K562 (cell line): ENCODE results near the gene TCF25. TPM values are rescaled to one million over a fixed set of nuclear protein-coding genes. Genes with fewer than 3 reads are reported as not detected.

ENCODE experiments used
- CAMTA2 ChIP-seq: fragments of 250-450 bp; sonication (Bioruptor Pico); conservative IDR thresholded peaks from 2 replicates; pipeline ENCODE4 v1.5.1; 2022
- CHD4 ChIP-seq: fragments of 200-600 bp; sonication (generic); IDR thresholded peaks from 3 replicates; pipeline ENCODE4 v1.6.1; 2012; ENCODE audit warnings: low read depth, mild to moderate bottlenecking, mixed read lengths, low read length, inconsistent platforms; ENCODE audit not compliant: insufficient read depth, insufficient replicate concordance, poor library complexity, severe bottlenecking
- DDX20 ChIP-seq: fragments of 450-650 bp; IDR thresholded peaks from 2 replicates; pipeline ENCODE4 v1.6.1; 2016; ENCODE audit warnings: missing genetic modification characterization, low read depth, mild to moderate bottlenecking, missing compliant biosample characterization, moderate library complexity
- EGR1 ChIP-seq: fragments of 450-650 bp; conservative IDR thresholded peaks from 2 replicates; pipeline ENCODE4 v1.6.1; 2017; ENCODE audit warnings: mild to moderate bottlenecking
- HNRNPH1 ChIP-seq: fragments of 200-400 bp; formaldehyde crosslinking; optimal IDR thresholded peaks from 2 replicates; pipeline ENCODE3; 2017; ENCODE audit warnings: low read depth, mild to moderate bottlenecking, low read length, moderate library complexity
- IFI16 ChIP-seq: fragments of 250-450 bp; sonication (Bioruptor Pico); IDR thresholded peaks from 2 replicates; pipeline ENCODE4 v2.1.2; 2022; ENCODE audit warnings: mild to moderate bottlenecking, inconsistent platforms
- MAFF ChIP-seq: IDR thresholded peaks from 2 replicates; pipeline ENCODE4 v1.6.1; 2012; ENCODE audit warnings: low read length, improper control_type of control experiment
- NR3C1 ChIP-seq: sonication (generic); formaldehyde crosslinking; IDR thresholded peaks from 2 replicates; pipeline ENCODE4 v1.8.1; 2022; ENCODE audit warnings: missing genetic modification reagents
- PHB2 ChIP-seq: fragments of 450-650 bp; IDR thresholded peaks from 2 replicates; pipeline ENCODE4 v1.6.1; 2017; ENCODE audit warnings: low read depth
- SNIP1 ChIP-seq: fragments of 450-650 bp; IDR thresholded peaks from 2 replicates; pipeline ENCODE4 v1.7.1; 2017; ENCODE audit warnings: low read depth, mild to moderate bottlenecking
- SRSF7 ChIP-seq: fragments of 200-400 bp; formaldehyde crosslinking; optimal IDR thresholded peaks from 2 replicates; pipeline ENCODE3; 2017; ENCODE audit warnings: mild to moderate bottlenecking, low read depth, low read length
- TEAD1 ChIP-seq, 2 experiments: fragments of 450-650 bp in 1 of 2; sonication (generic) in 1 of 2; formaldehyde crosslinking; IDR thresholded peaks; 2 replicates each; pipeline versions ENCODE4 v1.4.0 to v1.8.0; 2020 to 2022; ENCODE audit warnings: mild to moderate bottlenecking in 2 of 2, missing genetic modification reagents in 1 of 2
- ZBTB1 ChIP-seq: sonication (generic); formaldehyde crosslinking; IDR thresholded peaks from 2 replicates; pipeline ENCODE4 v1.8.1; 2023; ENCODE audit warnings: missing genetic modification reagents, low read depth, mild to moderate bottlenecking, borderline replicate concordance
- ZNF197 ChIP-seq: fragments of 200-800 bp; sonication (Bioruptor generic); IDR thresholded peaks from 2 replicates; pipeline ENCODE4 v1.6.1; 2016; ENCODE audit warnings: low read depth, missing genetic modification characterization, missing compliant biosample characterization
- ZNF408 ChIP-seq: fragments of 250-450 bp; sonication (Bioruptor Pico); IDR thresholded peaks from 2 replicates; pipeline ENCODE4 v1.4.0; 2020; ENCODE audit warnings: low read depth, mild to moderate bottlenecking, moderate library complexity
- ZNF436 ChIP-seq: fragments of 250-450, 450-650 bp; sonication (Bioruptor Pico); formaldehyde crosslinking; IDR thresholded peaks from 2 replicates; pipeline ENCODE4 v1.7.0; 2020; ENCODE audit warnings: mild to moderate bottlenecking
- polyA plus RNA-seq, 8 experiments: library from polyadenylated mRNA; depleted of rRNA in 4 of 8; stranded (reverse) in 5 of 8; unstranded in 3 of 8; fragments of >200 nt; fragmentation: Nextera tagmentation in 2 of 8; fragmentation: Illumina TruSeq in 1 of 8; extraction: Ambion mirVana in 2 of 8; extraction: Trizol in 1 of 8; gene quantifications; 2 replicates each; pipeline versions ENCODE4 v1.2.1 to v1.2.3, GENCODE V29; 2011 to 2014; ENCODE audit warnings: inconsistent platforms in 1 of 8, missing spikeins in 1 of 8
- total RNA-seq, 7 experiments: library from RNA; depleted of rRNA in 6 of 7; stranded (reverse); fragments of >200 nt in 6 of 7; fragmentation: Illumina TruSeq in 2 of 7; extraction: Trizol in 2 of 7; gene quantifications; 2 replicates each; pipeline versions ENCODE4 v1.2.1 to v1.2.3, GENCODE V29; 2011 to 2021; ENCODE audit warnings: low replicate concordance in 1 of 7
- TF ChIP-seq, protein P1 (sequence below): fragments of 450-650 bp; IDR thresholded peaks from 2 replicates; pipeline ENCODE4 v1.6.1; 2018; ENCODE audit not compliant: partially characterized antibody
- TF ChIP-seq, protein P2 (sequence below): fragments of 450-650 bp; IDR thresholded peaks from 2 replicates; pipeline ENCODE4 v1.6.1; 2016
- TF ChIP-seq, protein P3 (sequence below): sonication (generic); formaldehyde crosslinking; IDR thresholded peaks from 2 replicates; pipeline ENCODE4 v1.8.0; 2023; ENCODE audit warnings: mild to moderate bottlenecking, missing genetic modification reagents

TCF25 gene
- total and polyA plus RNA-seq, 9 of the 15 experiments (the other 6 are each of a cell fraction or from before 2014, with no cell fraction given), result 9.0 to 154 (median 83.8) TPM

- TF ChIP-seq ZNF436 (CRISPR knock-in tag), result no peak
- TF ChIP-seq, protein P1, sequence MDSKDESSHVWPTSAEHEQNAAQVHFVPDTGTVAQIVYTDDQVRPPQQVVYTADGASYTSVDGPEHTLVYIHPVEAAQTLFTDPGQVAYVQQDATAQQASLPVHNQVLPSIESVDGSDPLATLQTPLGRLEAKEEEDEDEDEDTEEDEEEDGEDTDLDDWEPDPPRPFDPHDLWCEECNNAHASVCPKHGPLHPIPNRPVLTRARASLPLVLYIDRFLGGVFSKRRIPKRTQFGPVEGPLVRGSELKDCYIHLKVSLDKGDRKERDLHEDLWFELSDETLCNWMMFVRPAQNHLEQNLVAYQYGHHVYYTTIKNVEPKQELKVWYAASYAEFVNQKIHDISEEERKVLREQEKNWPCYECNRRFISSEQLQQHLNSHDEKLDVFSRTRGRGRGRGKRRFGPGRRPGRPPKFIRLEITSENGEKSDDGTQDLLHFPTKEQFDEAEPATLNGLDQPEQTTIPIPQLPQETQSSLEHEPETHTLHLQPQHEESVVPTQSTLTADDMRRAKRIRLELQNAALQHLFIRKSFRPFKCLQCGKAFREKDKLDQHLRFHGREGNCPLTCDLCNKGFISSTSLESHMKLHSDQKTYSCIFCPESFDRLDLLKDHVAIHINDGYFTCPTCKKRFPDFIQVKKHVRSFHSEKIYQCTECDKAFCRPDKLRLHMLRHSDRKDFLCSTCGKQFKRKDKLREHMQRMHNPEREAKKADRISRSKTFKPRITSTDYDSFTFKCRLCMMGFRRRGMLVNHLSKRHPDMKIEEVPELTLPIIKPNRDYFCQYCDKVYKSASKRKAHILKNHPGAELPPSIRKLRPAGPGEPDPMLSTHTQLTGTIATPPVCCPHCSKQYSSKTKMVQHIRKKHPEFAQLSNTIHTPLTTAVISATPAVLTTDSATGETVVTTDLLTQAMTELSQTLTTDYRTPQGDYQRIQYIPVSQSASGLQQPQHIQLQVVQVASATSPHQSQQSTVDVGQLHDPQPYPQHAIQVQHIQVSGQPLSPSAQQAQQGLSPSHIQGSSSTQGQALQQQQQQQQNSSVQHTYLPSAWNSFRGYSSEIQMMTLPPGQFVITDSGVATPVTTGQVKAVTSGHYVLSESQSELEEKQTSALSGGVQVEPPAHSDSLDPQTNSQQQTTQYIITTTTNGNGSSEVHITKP, result no peak
- no peak for TF ChIP-seq SNIP1
- no peak; the same call in 1 of the 2 replicates for TF ChIP-seq NR3C1 (CRISPR knock-in tag)
- TF ChIP-seq CAMTA2, result no peak
- no peak for TF ChIP-seq ZNF408 (CRISPR knock-in tag)
- TF ChIP-seq TEAD1 (CRISPR knock-in tag; IDR thresholded peaks at IDR 0.05), result peak; percentile 46 to 85; a peak in 3 of 4 replicates
- no peak for TF ChIP-seq IFI16 (CRISPR knock-in tag)
- TF ChIP-seq CHD4, result no peak
- TF ChIP-seq PHB2, result no peak
- TF ChIP-seq, protein P2, sequence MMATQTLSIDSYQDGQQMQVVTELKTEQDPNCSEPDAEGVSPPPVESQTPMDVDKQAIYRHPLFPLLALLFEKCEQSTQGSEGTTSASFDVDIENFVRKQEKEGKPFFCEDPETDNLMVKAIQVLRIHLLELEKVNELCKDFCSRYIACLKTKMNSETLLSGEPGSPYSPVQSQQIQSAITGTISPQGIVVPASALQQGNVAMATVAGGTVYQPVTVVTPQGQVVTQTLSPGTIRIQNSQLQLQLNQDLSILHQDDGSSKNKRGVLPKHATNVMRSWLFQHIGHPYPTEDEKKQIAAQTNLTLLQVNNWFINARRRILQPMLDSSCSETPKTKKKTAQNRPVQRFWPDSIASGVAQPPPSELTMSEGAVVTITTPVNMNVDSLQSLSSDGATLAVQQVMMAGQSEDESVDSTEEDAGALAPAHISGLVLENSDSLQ, result no peak
- TF ChIP-seq ZBTB1 (CRISPR knock-in tag), result no peak
- no peak for TF ChIP-seq MAFF
- TF ChIP-seq, protein P3, sequence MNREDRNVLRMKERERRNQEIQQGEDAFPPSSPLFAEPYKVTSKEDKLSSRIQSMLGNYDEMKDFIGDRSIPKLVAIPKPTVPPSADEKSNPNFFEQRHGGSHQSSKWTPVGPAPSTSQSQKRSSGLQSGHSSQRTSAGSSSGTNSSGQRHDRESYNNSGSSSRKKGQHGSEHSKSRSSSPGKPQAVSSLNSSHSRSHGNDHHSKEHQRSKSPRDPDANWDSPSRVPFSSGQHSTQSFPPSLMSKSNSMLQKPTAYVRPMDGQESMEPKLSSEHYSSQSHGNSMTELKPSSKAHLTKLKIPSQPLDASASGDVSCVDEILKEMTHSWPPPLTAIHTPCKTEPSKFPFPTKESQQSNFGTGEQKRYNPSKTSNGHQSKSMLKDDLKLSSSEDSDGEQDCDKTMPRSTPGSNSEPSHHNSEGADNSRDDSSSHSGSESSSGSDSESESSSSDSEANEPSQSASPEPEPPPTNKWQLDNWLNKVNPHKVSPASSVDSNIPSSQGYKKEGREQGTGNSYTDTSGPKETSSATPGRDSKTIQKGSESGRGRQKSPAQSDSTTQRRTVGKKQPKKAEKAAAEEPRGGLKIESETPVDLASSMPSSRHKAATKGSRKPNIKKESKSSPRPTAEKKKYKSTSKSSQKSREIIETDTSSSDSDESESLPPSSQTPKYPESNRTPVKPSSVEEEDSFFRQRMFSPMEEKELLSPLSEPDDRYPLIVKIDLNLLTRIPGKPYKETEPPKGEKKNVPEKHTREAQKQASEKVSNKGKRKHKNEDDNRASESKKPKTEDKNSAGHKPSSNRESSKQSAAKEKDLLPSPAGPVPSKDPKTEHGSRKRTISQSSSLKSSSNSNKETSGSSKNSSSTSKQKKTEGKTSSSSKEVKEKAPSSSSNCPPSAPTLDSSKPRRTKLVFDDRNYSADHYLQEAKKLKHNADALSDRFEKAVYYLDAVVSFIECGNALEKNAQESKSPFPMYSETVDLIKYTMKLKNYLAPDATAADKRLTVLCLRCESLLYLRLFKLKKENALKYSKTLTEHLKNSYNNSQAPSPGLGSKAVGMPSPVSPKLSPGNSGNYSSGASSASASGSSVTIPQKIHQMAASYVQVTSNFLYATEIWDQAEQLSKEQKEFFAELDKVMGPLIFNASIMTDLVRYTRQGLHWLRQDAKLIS (CRISPR knock-in tag), result peak; percentile 78
- TF ChIP-seq HNRNPH1, result no peak
- TF ChIP-seq EGR1, result peak; percentile 25; the same call in 1 of the 2 replicates
- no peak for TF ChIP-seq SRSF7
- 0 out of 2 replicates have a peak, but pooled peaks have one; percentile 52 for TF ChIP-seq ZNF197 (CRISPR knock-in tag)
- TF ChIP-seq DDX20 (tag), result no peak
Observed at GRCh38 chr16:89873109-89873971, at the start of gene TCF25 (continued).
